Measurements from ENCODE around the gene CMTM3.

Gene CMTM3

DNA sequence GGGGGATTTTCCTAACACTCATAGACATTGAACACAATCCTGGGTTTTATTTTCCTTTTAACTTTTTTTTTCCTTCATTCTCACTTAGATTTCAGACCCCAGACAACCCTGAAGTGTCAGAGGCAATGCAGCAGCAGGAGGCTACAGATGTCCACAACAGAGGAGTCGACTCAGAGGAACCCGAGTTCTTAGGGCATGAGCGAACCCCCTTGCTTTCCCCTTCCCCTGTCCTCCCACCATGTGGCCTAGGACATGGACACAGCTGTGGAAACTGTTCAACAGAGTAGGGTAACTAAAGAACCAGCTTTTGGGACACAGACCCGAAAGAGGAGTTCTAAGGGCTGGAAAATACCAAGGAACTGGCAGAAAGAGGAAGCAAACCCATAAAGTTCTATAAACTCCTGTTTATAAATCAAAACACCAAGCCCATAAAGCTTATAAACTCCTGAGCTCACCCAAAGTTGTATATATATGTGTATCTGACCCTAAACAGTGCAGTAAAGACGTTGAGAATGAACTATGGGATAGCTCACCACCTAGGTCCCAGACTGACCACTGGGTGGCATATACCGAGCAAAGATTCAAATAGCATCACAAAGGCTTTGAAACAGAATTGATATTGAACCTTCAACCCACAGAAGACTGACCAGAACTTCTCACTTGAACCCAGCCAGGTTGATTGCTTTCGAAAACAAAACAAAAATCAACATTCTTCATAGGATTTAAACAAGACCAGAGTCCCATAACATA lies 58.1 kb downstream of the CMTM3 start:
- no peak for DNase-seq (ENCODE audit: low read depth)
